ENCODE measurements around the gene RRP8. TPM values are rescaled to one million over a fixed set of nuclear protein-coding genes. Genes with fewer than 3 reads are reported as not detected.

The RRP8 gene
- total and polyA plus RNA-seq, 9 of the 15 experiments (the other 6 are each of a cell fraction or from before 2014, with no cell fraction given), result 5.7 to 47.3 (median 32.6) TPM

- TF ChIP-seq PRDM10 (IDR thresholded peaks at IDR 0.05; ENCODE audit: partially characterized antibody), result no peak
- TF ChIP-seq AFF1 (IDR thresholded peaks at IDR 0.05; ENCODE audit: low read depth in 1 of 2, partially characterized antibody in 2 of 2), result peak in 1 of 2 experiments; percentile 72
- no peak for TF ChIP-seq MCM2 (IDR thresholded peaks at IDR 0.05; ENCODE audit: low read depth)
- 0 out of 2 replicates have a peak, but pooled peaks have one; percentile 61 for TF ChIP-seq ZNF197 (CRISPR knock-in tag; IDR thresholded peaks at IDR 0.05; ENCODE audit: low read depth)
- TF ChIP-seq NFIX (CRISPR knock-in tag; IDR thresholded peaks at IDR 0.05; ENCODE audit: low read depth), result no peak
- TF ChIP-seq TSHZ1 (CRISPR knock-in tag; IDR thresholded peaks at IDR 0.05), result no peak
- TF ChIP-seq ZNF408 (CRISPR knock-in tag; IDR thresholded peaks at IDR 0.05; ENCODE audit: low read depth), result no peak
- TF ChIP-seq BDP1 (IDR thresholded peaks at IDR 0.05; ENCODE audit: insufficient read depth, insufficient read length), result no peak
- no peak for TF ChIP-seq ZBTB49 (CRISPR knock-in tag; IDR thresholded peaks at IDR 0.05; ENCODE audit: borderline replicate concordance)
- no peak; the same call in 1 of the 2 replicates for TF ChIP-seq CC2D1A (IDR thresholded peaks at IDR 0.05)
- TF ChIP-seq TAF7 (tag; IDR thresholded peaks at IDR 0.05), result no peak
- TF ChIP-seq ARNT (IDR thresholded peaks at IDR 0.05), result peak in 1 of 2 experiments; percentile 92; a peak in 2 of 4 replicates
- no peak for TF ChIP-seq ADNP (tag; IDR thresholded peaks at IDR 0.05)
- TF ChIP-seq KLF1 (tag; IDR thresholded peaks at IDR 0.05), result 0 out of 2 replicates have a peak, but pooled peaks have one; percentile 40
Measured at GRCh38 chr11:6563121-6563619, 40.2 kb downstream of the RRP8 start (continued).

All from K562 (cell line).